MM.1S (cell line): ENCODE results near the gene CIROP.

ENCODE experiments used
- DNase-seq: peaks from one replicate; pipeline ENCODE4 v3.0.0-alpha.2; 2015
- H2AFZ ChIP-seq: fragments of 300-600 bp; sonication (generic); 2 replicates; pipeline ENCODE4 v1.6.0; 2016; ENCODE audit warnings: antibody characterized with exemption, low read length
- H3F3A ChIP-seq: fragments of 300-600 bp; sonication (generic); 2 replicates; pipeline ENCODE4 v1.6.1; 2016; ENCODE audit warnings: mild to moderate bottlenecking, antibody characterized with exemption, low read length, moderate library complexity, mixed read lengths; ENCODE audit not compliant: insufficient read depth
- H3K27ac ChIP-seq: fragments of 300-600 bp; sonication (generic); 2 replicates; pipeline ENCODE4 v1.5.1; 2016; ENCODE audit warnings: mild to moderate bottlenecking, low read length
- H3K27me3 ChIP-seq: fragments of 300-600 bp; sonication (generic); replicated peaks from 2 replicates; pipeline ENCODE4 v1.6.0; 2016; ENCODE audit warnings: low read length; ENCODE audit not compliant: insufficient read depth
- H3K36me3 ChIP-seq: fragments of 300-600 bp; sonication (generic); replicated peaks from 2 replicates; pipeline ENCODE4 v1.6.1; 2016; ENCODE audit warnings: mild to moderate bottlenecking, low read length, mixed read lengths; ENCODE audit not compliant: insufficient read depth
- H3K4me1 ChIP-seq: fragments of 300-600 bp; sonication (generic); 2 replicates; pipeline ENCODE4 v1.6.1; 2016; ENCODE audit warnings: low read length, mixed read lengths
- H3K4me2 ChIP-seq: fragments of 300-600 bp; sonication (generic); 2 replicates; pipeline ENCODE4 v1.6.0; 2016; ENCODE audit warnings: low read depth, low read length
- H3K4me3 ChIP-seq: fragments of 300-600 bp; sonication (generic); 2 replicates; pipeline ENCODE4 v1.5.1; 2016; ENCODE audit warnings: low read length, mixed read lengths
- H3K79me2 ChIP-seq: fragments of 300-600 bp; sonication (generic); 2 replicates; pipeline ENCODE4 v1.6.1; 2016; ENCODE audit warnings: mixed run types, low read length, mixed read lengths
- H3K9ac ChIP-seq: fragments of 300-600 bp; sonication (generic); 2 replicates; pipeline ENCODE4 v1.6.1; 2016; ENCODE audit warnings: low read length, mixed read lengths
- H3K9me2 ChIP-seq: fragments of 300-600 bp; sonication (generic); replicated peaks from 2 replicates; pipeline ENCODE4 v1.6.1; 2016; ENCODE audit warnings: mild to moderate bottlenecking, low read length, mixed read lengths; ENCODE audit not compliant: insufficient read depth
- H3K9me3 ChIP-seq: fragments of 300-600 bp; sonication (generic); replicated peaks from 2 replicates; pipeline ENCODE4 v1.6.1; 2016; ENCODE audit warnings: mild to moderate bottlenecking, low read length, mixed read lengths; ENCODE audit not compliant: insufficient read depth
- H4K20me1 ChIP-seq: fragments of 300-600 bp; sonication (generic); 2 replicates; pipeline ENCODE4 v1.6.1; 2016; ENCODE audit warnings: mild to moderate bottlenecking, low read length, moderate library complexity, mixed read lengths; ENCODE audit not compliant: insufficient read depth
- EZH2 ChIP-seq: fragments of 300-600 bp; sonication (generic); optimal IDR thresholded peaks from 2 replicates; pipeline ENCODE3; 2017; ENCODE audit warnings: low read depth, mild to moderate bottlenecking, antibody characterized with exemption, low read length, mixed read lengths
- EZH2phosphoT487 ChIP-seq: fragments of 300-600 bp; sonication (generic); IDR thresholded peaks from 2 replicates; pipeline ENCODE4 v1.6.1; 2018; ENCODE audit warnings: antibody characterized with exemption, low read length
- TF ChIP-seq, protein P1 (sequence below): fragments of 300-600 bp; sonication (generic); IDR thresholded peaks from 2 replicates; pipeline ENCODE4 v1.5.1; 2016; ENCODE audit warnings: antibody characterized with exemption, low read length, mixed read lengths

The CIROP gene

DNA sequence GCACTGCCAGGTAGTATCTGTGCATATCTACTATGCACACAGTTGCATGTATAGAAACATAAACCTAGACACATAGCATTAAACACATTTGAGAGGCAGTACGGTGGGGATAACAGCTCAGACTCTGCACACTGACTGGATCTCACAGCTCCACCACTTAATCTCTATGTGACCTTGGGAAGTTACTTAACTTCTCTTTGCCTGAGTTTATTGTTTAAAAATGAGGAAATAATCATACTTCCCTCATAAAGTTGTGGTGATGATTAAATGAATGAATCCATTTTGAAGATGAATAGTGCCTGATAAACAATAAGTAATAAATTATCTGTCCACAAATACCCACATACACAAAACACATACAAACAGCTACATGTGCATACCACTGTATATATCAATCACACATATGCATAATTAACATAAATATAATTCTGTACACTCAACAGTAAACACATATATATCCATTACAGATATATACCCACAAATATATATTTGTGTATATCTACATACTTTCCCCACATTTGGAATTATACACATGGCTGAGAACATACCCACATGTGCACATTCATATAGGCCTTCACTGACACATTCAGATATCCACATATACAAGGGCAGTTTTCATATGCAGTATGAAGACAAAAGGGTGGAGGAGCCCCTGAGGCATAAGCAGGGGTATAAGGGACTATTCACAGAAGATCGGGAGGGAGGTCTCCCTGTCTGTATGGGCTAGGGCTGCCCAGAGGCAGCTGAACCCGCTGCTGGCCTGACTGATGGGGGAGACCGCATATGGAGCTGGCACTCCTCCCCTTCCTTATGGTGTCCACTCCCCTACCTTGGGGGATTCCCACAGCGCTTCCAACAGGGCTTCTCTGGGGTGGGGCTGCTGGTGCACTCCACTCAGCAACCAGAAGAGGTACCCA is 53.4 kb downstream of the CIROP start:
- Histone ChIP-seq H3K9me3 (no peaks in the 10 kb centered on the region), H3K4me1 (no peaks in the 10 kb centered on the region), H3K9ac (no peak overlapping the region), H3K27me3 (no peaks in the 10 kb centered on the region), H3K4me2 (no peak overlapping the region), H3K36me3 (no peaks in the 10 kb centered on the region), H3F3A (0 out of 2 replicates have a peak, but pooled peaks cover under 1% of the 10 kb centered on the region), H2AFZ (no peak overlapping the region), H3K79me2 (no peaks in the 10 kb centered on the region), H3K4me3 (no peak overlapping the region), H3K9me2 (no peaks in the 10 kb centered on the region), H3K27ac (no peak overlapping the region), H4K20me1 (no peaks in the 10 kb centered on the region)
- TF ChIP-seq EZH2 (no peak), EZH2phosphoT487 (no peak)
- TF ChIP-seq, protein P1, sequence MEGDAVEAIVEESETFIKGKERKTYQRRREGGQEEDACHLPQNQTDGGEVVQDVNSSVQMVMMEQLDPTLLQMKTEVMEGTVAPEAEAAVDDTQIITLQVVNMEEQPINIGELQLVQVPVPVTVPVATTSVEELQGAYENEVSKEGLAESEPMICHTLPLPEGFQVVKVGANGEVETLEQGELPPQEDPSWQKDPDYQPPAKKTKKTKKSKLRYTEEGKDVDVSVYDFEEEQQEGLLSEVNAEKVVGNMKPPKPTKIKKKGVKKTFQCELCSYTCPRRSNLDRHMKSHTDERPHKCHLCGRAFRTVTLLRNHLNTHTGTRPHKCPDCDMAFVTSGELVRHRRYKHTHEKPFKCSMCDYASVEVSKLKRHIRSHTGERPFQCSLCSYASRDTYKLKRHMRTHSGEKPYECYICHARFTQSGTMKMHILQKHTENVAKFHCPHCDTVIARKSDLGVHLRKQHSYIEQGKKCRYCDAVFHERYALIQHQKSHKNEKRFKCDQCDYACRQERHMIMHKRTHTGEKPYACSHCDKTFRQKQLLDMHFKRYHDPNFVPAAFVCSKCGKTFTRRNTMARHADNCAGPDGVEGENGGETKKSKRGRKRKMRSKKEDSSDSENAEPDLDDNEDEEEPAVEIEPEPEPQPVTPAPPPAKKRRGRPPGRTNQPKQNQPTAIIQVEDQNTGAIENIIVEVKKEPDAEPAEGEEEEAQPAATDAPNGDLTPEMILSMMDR, result no peak
- DNase-seq, result no peak
